IMR-90 (cell line): ENCODE measurements around the gene ZGRF1. TPM values are rescaled to one million over a fixed set of nuclear protein-coding genes. Genes with fewer than 3 reads are reported as not detected.

Experiments used
- ATAC-seq: fragments of 200-7000 bp; cut with Tn5 transposase; 2 replicates; pipeline ENCODE4 v1.9.1; 2020; ENCODE audit warnings: low read depth, mild to moderate bottlenecking, moderate library complexity
- BruUV-seq: library from RNA; stranded (reverse); fragments of 400-500 nt; replicated peaks from 2 replicates; lab custom pipeline; 2021; lab: Mats Ljungman, UMichigan
- CTCF ChIA-PET: fragments of 300-600 bp; formaldehyde crosslinking; extraction: SDS; loops from one replicate; lab custom pipeline; 2021; ENCODE audit warnings: antibody characterized with exemption; lab: Yijun Ruan, JAX
- POLR2A ChIA-PET: fragments of 300-600 bp; sonication (Branson Sonifier 250); formaldehyde crosslinking; loops from one replicate; lab custom pipeline; 2022; ENCODE audit warnings: antibody characterized with exemption; ENCODE audit not compliant: unreplicated experiment; lab: Charles Lee
- DNase-seq: peaks from one replicate; pipeline ENCODE4 v3.0.0; 2013
- H2AFZ ChIP-seq: replicated peaks from 2 replicates; pipeline ENCODE3; 2013; ENCODE audit warnings: low read length, mild to moderate bottlenecking; ENCODE audit not compliant: poor library complexity
- H2AK5ac ChIP-seq: 2 replicates; pipeline ENCODE4 v1.6.1; 2013; ENCODE audit warnings: low read depth, low read length, inconsistent platforms
- H2AK9ac ChIP-seq: replicated peaks from 2 replicates; pipeline ENCODE3; 2013; ENCODE audit warnings: mild to moderate bottlenecking, low read depth, low read length, moderate library complexity; ENCODE audit not compliant: poor library complexity
- H2BK120ac ChIP-seq: 2 replicates; pipeline ENCODE4 v1.6.1; 2013; ENCODE audit warnings: low read depth, low read length, inconsistent platforms
- H2BK15ac ChIP-seq: 3 replicates; pipeline ENCODE4 v1.6.1; 2013; ENCODE audit warnings: low read depth, low read length, inconsistent platforms
- H2BK20ac ChIP-seq: 2 replicates; pipeline ENCODE4 v1.6.1; 2013; ENCODE audit warnings: low read depth, mild to moderate bottlenecking, inconsistent platforms, low read length, moderate library complexity
- H2BK5ac ChIP-seq: 2 replicates; pipeline ENCODE4 v1.6.1; 2013; ENCODE audit warnings: mild to moderate bottlenecking, low read depth, low read length, inconsistent platforms; ENCODE audit not compliant: poor library complexity, severe bottlenecking
- H3K14ac ChIP-seq: replicated peaks from 2 replicates; pipeline ENCODE4 v1.6.1; 2013; ENCODE audit warnings: low read depth, low read length, inconsistent platforms
- H3K18ac ChIP-seq: 2 replicates; pipeline ENCODE4 v1.6.1; 2013; ENCODE audit warnings: low read depth, low read length, control low read depth
- H3K23ac ChIP-seq: 2 replicates; pipeline ENCODE4 v1.6.1; 2013; ENCODE audit warnings: low read depth, low read length, inconsistent platforms
- H3K27ac ChIP-seq: 2 replicates; pipeline ENCODE4 v1.5.1; 2013; ENCODE audit warnings: mild to moderate bottlenecking, control low read depth, low read length; ENCODE audit not compliant: insufficient read depth
- H3K27me3 ChIP-seq: 2 replicates; pipeline ENCODE4 v1.6.1; 2013; ENCODE audit warnings: low read length; ENCODE audit not compliant: control insufficient read depth, insufficient read depth
- H3K36me3 ChIP-seq: 2 replicates; pipeline ENCODE4 v1.6.1; 2013; ENCODE audit warnings: low read length, mixed read lengths; ENCODE audit not compliant: control insufficient read depth, insufficient read depth
- H3K4ac ChIP-seq: 2 replicates; pipeline ENCODE4 v1.6.1; 2013; ENCODE audit warnings: low read depth, low read length, inconsistent platforms
- H3K4me1 ChIP-seq: 2 replicates; pipeline ENCODE4 v1.6.1; 2013; ENCODE audit warnings: low read length, mixed read lengths; ENCODE audit not compliant: control insufficient read depth, insufficient read depth
- H3K4me2 ChIP-seq: 2 replicates; pipeline ENCODE4 v1.6.1; 2013; ENCODE audit warnings: low read depth, mild to moderate bottlenecking, control low read depth, low read length, moderate library complexity
- H3K4me3 ChIP-seq: 2 replicates; pipeline ENCODE4 v1.5.1; 2013; ENCODE audit warnings: low read depth, mild to moderate bottlenecking, control low read depth, low read length, moderate library complexity; ENCODE audit not compliant: insufficient read depth
- H3K56ac ChIP-seq: 2 replicates; pipeline ENCODE4 v1.6.1; 2013; ENCODE audit warnings: low read length, inconsistent platforms; ENCODE audit not compliant: insufficient read depth; ENCODE audit errors: extremely low read depth
- H3K79me1 ChIP-seq, 2 experiments: 2 replicates each; pipeline ENCODE4 v1.6.1; 2013; ENCODE audit warnings: low read length in 2 of 2, inconsistent platforms in 1 of 2, low read depth in 1 of 2
- H3K9ac ChIP-seq: 2 replicates; pipeline ENCODE4 v1.6.1; 2013; ENCODE audit warnings: low read depth, low read length, control low read depth
- H3K9me1 ChIP-seq: 2 replicates; pipeline ENCODE4 v1.6.1; 2013; ENCODE audit warnings: low read length, inconsistent platforms; ENCODE audit not compliant: insufficient read depth
- H3K9me3 ChIP-seq: 2 replicates; pipeline ENCODE4 v1.6.1; 2013; ENCODE audit warnings: low read length; ENCODE audit not compliant: control insufficient read depth, insufficient read depth
- H4K20me1 ChIP-seq: 2 replicates; pipeline ENCODE4 v1.6.1; 2013; ENCODE audit warnings: low read length, inconsistent platforms; ENCODE audit not compliant: insufficient read depth
- H4K5ac ChIP-seq: 2 replicates; pipeline ENCODE4 v1.6.1; 2013; ENCODE audit warnings: mild to moderate bottlenecking, low read depth, low read length, control low read depth
- H4K8ac ChIP-seq, 2 experiments: 2 replicates each; pipeline ENCODE4 v1.6.1; 2013; ENCODE audit warnings: low read depth in 2 of 2, low read length in 2 of 2, control low read depth in 1 of 2, inconsistent platforms in 1 of 2
- H4K91ac ChIP-seq: 2 replicates; pipeline ENCODE4 v1.6.1; 2013; ENCODE audit warnings: low read depth, low read length, inconsistent platforms; ENCODE audit not compliant: insufficient read depth
- NFE2L2 ChIP-seq: fragments of 150-350 bp; IDR thresholded peaks from 2 replicates; pipeline ENCODE4 v1.6.1; 2016; ENCODE audit warnings: low read depth, mild to moderate bottlenecking, low read length
- SMC3 ChIP-seq: fragments of 150-350 bp; IDR thresholded peaks from 2 replicates; pipeline ENCODE4 v1.6.1; 2016; ENCODE audit warnings: low read depth, mild to moderate bottlenecking, antibody characterized with exemption, low read length, moderate library complexity
- WGBS, 2 experiments: methylation state at CpG; one replicate each; pipeline versions ENCODE4 v1.1.5 to v1.1.7; 2013; ENCODE audit warnings: missing lambda C conversion rate in 2 of 2; ENCODE audit not compliant: insufficient read length in 1 of 2; ENCODE audit errors: extremely low coverage in 2 of 2; 5-methylcytosine and 5-hydroxymethylcytosine counted together
- dilution Hi-C: fragments of 300-500 bp; cut with HindIII; formaldehyde crosslinking; loops from one replicate; pipeline ENCODE4 v1.14.3; 2018; ENCODE audit warnings: low sequenced_read_pairs; ENCODE audit not compliant: unreplicated experiment
- in situ Hi-C: fragments of 300-500 bp; cut with MboI; formaldehyde crosslinking; loops from 3 replicates; pipeline ENCODE4 v1.14.3; 2019; ENCODE audit warnings: low sequenced_read_pairs, inconsistent platforms, mixed read lengths
- intact Hi-C: fragments of 100-400 bp; cut with micrococcal nuclease; formaldehyde crosslinking; loops from 2 replicates; pipeline ENCODE4 v1.10.0; 2022
- polyA plus RNA-seq, 3 experiments: library from polyadenylated mRNA; depleted of rRNA; stranded (reverse); fragments of >200 nt; gene quantifications; 2 replicates each; pipeline ENCODE4 v1.2.3, GENCODE V29; 2012; ENCODE audit warnings: low replicate concordance in 1 of 3
- total RNA-seq: library from RNA; depleted of rRNA; stranded (reverse); fragments of >200 nt; gene quantifications from 2 replicates; pipeline ENCODE4 v1.2.3, GENCODE V29; 2012

The ZGRF1 gene
- total and polyA plus RNA-seq, 2 of the 4 experiments (the other 2 are of a cell fraction), result 2.8 to 5.6 TPM

DNA sequence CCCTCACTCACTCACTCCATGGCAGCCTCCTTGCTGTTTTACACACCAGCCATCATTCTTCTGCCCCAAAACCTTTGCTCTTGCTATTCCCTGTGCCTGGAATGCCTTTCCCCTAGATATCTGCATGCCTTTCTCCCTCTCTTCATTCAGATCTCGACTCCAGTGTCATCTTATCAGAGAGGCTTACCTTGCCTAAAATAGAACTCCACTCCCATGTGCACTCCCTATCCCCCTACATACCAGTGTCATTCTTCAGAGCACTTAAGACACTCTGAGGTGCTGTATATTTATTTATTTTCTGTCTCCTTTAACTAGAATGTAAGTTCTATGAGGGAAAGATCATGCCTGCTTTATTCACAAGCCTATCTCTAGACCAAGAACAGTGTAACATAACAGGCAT, 45.1 kb downstream of the ZGRF1 start:
- H3K9ac ChIP-seq, result no peak overlapping the region
- H4K5ac ChIP-seq, result no peak overlapping the region
- no peak overlapping the region for H4K8ac ChIP-seq
- in situ Hi-C loops (no loop called here), intact Hi-C loops (no loop called here), dilution Hi-C loops (no loop called here)
- no peak overlapping the region for H2AK9ac ChIP-seq
- 0 out of 2 replicates have a peak, but pooled peaks cover 2% of the 10 kb centered on the region for H3K4me1 ChIP-seq
- H3K4me2 ChIP-seq, result no peak overlapping the region
- no peak overlapping the region for H3K56ac ChIP-seq
- DNase-seq (no peak), ATAC-seq (no peak)
- TF ChIP-seq SMC3 (no peak), NFE2L2 (no peak)
- no peak overlapping the region for H3K14ac ChIP-seq
- no peak overlapping the region for H2BK20ac ChIP-seq
- no peak overlapping the region for H2AFZ ChIP-seq
- no peak overlapping the region for H3K27ac ChIP-seq
- H3K9me1 ChIP-seq, result no peaks in the 10 kb centered on the region
- ChIA-PET CTCF (interaction anchor here (1.5 kb wide), 1 partner anchor 68 kb away, joined by 3 read pairs; no protein-coding TSS in a partner anchor), POLR2A (no interaction called here)
- H2BK15ac ChIP-seq, result no peak overlapping the region
- H3K4ac ChIP-seq, result no peak overlapping the region
- no peak overlapping the region for H2BK5ac ChIP-seq
- no peak overlapping the region for H4K91ac ChIP-seq
- H3K36me3 ChIP-seq, result no peaks in the 10 kb centered on the region
- H2AK5ac ChIP-seq, result no peak overlapping the region
- H2BK120ac ChIP-seq, result no peak overlapping the region
- H3K18ac ChIP-seq, result no peak overlapping the region
- H3K79me1 ChIP-seq, result no peaks in the 10 kb centered on the region
- WGBS, 2 experiments, result no CpG with 5 or more reads among the region's 1 CpG
- H4K20me1 ChIP-seq, result no peaks in the 10 kb centered on the region
- no peaks in the 10 kb centered on the region for H3K9me3 ChIP-seq
- no TSS peak for BruUV-seq
- no peaks in the 10 kb centered on the region for H3K27me3 ChIP-seq
- no peak overlapping the region for H3K4me3 ChIP-seq
- no peak overlapping the region for H3K23ac ChIP-seq
